Measurements from ENCODE around the gene CAMK1D.
A peak's percentile ranks its signal among the peaks of the same experiment; 100 is the strongest.
"Not testable (repeated sequence)": the region's sequence is repeated elsewhere in the genome, so short reads cannot be mapped to it uniquely, and the experiment has no call there.

Gene CAMK1D

DNA sequence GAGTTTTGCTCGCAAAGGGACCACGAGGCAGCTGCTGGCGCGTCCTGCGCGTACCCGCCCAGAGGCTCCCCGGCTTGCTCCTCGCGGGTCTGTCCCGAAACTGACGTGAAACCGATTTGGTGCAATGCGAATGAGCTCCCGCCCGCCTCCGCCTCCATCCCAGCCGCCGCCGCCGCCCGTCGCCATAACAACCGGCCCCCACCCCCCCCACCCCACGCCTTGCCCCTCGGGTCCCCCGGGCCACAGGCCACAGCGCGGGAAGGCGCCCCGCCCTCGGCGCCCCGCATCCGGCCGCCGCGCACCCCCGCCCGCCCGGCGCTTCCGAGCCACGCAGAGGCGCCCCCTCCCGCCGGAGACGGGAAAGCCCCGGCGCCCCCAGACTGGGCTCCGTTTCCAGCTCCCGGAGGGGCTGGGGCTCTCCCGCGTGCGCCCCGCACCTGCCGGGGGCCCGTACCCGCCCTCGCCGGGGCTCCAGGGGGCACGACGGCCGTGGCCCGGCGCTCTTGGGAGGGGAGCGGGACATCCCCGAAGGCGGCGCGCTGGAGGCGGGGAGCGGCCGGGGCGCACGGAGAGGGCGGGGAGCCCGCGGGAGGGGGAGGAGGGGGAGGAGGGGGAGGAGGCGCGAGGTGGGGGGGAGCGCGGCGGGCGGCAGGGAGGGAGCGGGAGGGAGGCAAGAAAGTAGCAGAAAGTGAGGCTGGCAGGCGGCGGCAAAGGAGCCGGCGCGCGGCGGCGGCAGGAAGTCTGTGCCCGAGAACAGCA, at the start of gene CAMK1D:
CAMK1D (plus strand) TSS at position 678 of the 759 bp plus-strand sequence.
- peak; percentile 87 for DNase-seq

DNA sequence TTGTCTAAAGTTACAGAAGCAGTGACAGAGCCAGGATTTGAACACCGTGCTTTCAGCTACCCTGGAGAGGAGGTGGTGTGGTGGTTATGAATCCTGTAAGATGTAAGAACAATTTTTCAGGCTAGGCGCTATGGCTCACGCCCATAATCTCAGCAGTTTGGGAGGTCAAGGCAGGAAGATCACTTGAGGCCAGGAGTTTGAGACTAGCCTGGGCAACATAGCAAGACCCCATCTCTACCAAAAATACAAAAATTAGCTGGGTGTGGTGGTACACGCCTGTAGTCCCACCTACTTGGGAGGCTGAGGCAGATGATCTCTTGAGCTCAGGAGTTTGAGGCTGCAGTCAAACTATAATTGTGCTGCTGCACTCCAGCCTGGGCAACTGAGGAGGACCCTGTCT, 48.3 kb upstream of the CAMK1D start:
- not testable (repeated sequence) for DNase-seq

DNA sequence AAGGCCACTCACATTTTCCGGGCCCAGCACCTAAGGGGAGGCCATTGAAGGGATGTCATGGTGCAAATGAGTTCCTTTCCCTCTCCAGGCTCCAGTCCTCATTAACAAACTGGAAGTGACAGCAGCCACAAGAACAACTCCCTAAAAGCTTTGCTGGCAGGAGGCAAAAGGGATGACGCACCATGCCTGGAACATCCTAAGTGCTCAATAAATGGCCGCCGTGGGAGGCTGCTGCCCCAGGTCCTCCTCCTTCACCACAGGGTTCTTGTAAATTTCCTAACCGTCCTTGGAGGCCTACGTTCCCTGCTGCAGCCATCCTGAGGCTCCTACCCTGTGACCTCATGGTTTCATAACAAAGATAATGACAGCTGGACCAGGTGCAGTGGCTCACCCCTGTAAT, 41.3 kb upstream of the CAMK1D start:
- no peak for DNase-seq

DNA sequence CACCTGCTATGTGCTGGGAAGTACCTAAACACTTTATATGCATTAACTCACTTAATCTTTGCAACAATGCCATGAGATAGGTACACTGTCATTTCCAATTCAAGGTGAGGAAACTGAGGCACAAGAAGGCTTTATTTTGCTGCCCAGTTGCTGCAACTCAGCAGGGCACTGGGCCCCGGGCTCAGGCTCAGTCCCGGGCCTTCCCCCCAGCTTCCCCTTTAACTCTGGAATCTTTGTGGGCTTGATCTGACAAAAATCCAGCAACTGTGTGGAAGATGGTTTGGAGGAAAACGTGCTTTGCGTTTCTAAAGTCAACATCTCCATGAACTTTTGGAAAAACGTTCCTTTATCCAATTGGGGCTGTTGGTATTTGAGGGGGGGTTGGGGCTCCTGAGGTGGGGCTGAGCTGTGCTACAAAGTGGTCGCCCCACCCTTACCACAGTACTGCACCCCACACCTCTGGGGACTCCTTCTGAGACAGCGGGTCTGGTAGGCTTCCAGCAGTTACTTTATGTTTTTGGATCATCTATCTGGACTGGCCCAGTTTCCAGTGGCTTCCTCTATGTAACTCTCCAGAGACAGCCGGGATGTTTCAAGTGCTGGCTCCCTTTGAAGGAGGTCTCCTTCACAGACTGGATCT, 40.5 kb upstream of the CAMK1D start:
- no peak for DNase-seq

DNA sequence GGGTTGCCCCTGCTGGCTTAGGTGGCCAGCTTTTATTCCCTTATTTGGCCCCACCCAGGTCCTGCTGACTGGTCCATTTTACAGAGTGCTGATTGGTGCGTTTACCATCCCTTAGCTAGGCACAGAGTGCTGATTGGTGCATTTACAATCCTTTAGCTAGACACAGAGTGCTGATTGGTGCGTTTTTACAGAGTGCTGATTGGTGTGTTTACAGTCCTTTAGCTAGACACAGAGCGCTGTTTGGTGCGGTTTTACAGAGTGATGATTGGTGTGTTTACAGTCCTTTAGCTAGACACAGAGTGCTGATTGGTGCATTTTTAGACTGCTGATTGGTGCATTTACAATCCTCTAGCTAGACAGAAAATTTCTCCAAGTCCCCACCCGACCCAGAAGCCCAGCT, 39.6 kb upstream of the CAMK1D start:
- not testable (repeated sequence) for DNase-seq

DNA sequence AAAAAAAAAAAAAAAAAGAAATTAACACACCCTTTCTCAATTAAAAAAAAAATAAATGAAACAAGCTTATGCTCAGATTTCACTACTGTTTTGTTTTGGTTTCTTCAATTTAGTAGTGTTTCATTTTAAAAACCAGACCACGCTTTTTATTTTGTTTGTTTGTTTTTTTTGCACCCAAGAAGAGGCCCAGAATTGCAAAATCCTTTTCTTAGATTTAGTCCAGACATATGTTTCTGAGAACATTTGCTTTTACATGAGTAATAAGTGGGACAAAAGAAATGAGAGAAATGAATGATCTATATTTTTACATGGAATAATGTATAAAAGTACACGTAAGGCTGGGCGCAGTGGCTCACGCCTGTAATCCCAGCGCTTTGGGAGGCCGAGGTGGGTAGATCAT, 34.5 kb upstream of the CAMK1D start:
- DNase-seq: no peak

DNA sequence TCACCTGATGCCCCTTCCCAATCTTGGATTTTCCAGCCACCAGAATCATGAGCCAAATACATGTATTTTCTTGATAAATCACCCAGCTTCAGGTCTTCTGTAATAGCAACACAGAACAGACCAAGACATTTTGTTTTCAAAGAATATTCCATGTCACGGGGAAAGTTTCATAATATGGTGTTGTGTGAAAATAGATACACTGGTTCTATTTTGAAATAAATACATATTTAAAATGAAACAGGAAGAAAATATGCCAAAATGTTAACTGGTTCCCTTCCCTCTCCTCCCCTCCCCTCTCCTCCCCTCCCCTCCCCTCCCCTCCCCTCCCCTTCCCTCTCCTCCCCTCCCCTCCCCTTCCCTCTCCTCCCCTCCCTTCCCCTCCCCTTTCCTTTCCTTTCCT, 30.3 kb upstream of the CAMK1D start:
- no peak for DNase-seq

DNA sequence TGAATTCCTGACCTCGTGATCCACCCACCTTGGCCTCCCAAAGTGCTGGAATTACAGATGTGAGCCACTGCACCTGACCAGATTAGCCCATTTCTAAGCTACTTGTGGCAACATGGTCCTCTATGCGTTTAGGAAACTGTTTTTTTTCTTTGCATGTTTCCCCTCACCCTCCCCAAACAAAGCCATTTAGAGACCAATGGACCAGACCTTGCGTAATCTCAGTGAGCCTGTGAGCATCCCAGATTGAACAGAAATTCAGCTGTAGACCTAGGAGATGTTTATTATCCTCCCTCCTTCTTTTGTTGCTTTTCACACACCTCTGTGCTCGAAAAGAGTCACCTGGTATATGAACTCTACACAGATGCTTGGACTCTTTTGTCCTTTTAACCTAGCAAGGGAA, 28.5 kb upstream of the CAMK1D start:
- DNase-seq: no peak

DNA sequence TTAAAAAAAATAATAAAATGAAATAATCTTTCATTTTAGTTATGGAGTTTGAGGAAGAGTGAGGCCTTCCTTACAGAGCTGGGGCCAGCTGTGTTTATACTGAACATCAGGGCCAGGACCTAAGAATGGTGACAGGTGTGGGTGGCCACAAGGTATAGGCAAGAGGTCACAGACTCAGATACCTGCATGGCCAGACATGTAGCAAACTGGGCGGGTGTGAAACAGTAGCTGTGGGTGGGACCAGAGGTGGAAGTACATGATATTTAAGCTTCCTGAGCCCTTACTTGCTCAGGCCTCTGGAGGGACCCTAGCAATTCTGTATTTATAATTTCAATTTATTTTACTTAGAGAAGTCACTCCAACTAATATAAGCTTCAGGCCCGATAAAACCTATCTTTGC, 27.7 kb upstream of the CAMK1D start:
- no peak for DNase-seq

DNA sequence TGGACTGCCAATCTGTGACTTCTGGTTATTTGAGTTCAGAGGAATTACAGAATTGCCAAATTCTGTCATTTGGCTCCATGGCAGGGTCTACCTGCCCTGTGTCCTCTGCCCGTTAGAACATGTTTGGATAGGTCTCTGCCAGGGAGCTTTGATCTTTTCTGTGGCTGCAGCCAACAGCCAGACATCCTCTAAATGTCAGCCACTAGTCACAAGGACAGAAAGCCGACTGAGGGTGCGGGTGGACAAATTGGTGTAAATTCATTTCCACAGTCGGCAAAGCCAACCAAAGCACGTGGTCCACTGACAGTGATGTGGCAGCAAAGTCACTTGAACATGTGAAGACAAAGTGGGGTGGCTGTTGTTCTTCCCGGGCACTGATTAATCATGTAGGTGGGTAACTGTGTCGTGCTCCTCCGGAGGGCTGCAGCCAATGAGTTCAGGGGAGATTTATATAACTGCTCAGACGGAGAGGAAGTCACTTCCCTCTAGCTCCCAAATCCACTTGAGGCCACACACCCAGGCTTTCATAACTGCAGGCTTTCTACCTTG, 26.7 kb upstream of the CAMK1D start:
- DNase-seq: no peak

DNA sequence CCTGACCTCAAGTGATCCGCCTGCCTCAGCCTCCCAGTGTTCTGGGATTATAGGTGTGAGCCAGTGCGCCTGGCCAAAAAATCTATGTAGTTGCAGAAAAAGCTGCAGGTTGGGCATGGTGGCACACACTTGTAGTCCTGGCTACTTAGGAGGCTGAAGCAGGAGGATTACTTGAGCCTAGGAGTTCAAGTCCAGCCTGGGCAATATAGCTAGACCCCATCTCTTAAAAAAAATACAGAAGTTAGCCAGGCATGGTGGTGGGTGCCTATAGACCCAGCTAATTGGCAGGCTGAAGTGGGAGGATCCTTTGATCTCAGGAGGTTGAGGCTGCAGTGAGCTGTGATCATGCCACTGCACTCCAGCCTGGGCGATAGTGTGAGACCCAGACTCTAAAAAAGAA, 24.8 kb upstream of the CAMK1D start:
- DNase-seq: no peak

DNA sequence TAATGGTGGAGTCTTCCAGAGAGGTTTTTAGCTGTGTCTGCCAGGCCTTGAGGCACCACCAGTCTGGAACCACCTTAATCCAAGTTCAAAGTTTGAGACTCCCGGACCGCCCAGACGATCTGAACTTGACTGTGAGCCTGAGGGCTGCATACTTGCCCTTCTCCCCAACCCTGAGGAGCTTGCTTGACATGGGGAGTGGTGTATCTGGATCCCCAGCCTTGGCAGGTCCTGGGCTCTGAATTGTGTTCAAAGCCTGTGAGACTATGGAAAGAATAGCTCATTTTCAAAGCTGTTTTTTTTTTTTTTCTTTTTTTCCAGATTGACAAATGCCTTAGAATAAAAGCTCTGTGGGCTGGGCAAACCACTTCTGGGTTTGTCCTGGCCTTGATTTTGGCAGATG, 22.3 kb upstream of the CAMK1D start:
- DNase-seq: no peak

DNA sequence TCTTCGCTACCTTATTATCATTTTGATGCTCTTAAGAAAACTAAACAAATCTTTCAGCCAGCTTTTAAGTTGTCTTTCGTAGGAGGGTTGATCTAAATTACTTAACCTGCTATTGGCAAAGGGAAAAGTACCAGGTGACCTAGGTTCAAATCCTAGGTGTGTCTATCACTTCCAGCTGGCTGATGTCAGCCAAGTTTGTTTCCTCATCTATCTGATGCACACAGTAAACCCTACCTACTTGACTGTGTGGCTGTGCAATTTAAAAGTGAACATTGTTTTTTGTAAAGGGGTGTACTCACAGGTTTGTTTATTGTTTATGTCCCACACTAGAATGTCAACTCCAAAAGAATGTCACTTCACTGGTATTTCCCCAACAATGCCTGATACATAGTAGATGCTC, 21.9 kb upstream of the CAMK1D start:
- no peak for DNase-seq

DNA sequence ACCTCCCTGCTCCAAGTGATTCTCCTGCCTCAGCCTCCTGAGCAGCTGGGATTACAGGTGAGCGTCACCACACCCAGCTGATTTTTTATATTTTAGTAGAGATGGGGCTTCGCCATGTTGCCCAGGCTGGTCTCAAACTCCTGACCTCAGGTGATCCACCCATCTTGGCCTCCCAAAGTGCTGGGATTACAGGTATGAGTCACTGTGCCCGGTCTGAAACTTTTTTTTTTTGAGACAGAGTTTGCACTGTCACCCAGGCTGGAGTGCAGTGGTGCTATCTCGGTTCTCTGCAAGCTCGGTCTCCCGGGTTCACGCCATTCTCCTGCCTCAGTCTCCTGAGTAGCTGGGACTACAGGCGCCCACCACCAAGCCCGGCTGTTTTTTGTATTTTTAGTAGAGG, 21.0 kb upstream of the CAMK1D start:
- not testable (repeated sequence) for DNase-seq

DNA sequence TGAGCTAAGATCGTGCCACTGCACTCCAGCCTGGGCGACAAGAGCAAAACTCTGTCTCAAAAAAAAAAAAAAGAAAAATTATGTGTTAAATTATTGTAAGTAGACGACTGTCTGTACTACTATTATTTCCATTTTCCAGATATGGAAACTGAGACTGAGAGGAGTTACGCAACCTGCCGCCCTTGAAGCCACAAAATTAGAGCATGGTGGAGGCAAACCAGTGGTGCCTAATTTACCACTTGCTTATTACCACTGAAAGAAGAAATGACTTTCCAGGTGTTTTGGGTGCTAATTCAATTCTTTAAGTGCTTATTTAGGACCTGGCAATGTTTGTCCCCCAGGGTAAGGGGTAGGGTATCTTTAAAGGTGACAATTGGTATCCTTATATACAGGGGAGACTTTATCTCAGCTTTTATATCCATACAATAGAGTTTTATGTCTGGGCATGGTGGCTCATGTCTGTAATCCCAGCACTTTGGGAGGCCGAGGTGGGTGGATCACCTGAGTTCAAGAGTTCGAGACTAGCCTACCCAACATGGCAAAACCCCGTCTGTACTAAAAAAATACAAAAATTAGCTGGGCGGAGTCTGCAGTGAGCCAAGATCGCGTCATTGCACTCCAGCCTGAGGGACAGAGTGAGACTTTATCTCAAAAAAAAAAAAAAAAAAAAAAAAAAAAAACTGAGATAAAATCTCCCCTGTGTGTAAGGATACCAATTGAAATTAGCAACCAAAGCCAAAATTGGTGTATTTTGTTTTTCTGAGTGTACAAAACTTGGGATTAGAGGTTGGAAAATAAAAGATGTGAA, 16.6 kb upstream of the CAMK1D start:
- no peak for DNase-seq

DNA sequence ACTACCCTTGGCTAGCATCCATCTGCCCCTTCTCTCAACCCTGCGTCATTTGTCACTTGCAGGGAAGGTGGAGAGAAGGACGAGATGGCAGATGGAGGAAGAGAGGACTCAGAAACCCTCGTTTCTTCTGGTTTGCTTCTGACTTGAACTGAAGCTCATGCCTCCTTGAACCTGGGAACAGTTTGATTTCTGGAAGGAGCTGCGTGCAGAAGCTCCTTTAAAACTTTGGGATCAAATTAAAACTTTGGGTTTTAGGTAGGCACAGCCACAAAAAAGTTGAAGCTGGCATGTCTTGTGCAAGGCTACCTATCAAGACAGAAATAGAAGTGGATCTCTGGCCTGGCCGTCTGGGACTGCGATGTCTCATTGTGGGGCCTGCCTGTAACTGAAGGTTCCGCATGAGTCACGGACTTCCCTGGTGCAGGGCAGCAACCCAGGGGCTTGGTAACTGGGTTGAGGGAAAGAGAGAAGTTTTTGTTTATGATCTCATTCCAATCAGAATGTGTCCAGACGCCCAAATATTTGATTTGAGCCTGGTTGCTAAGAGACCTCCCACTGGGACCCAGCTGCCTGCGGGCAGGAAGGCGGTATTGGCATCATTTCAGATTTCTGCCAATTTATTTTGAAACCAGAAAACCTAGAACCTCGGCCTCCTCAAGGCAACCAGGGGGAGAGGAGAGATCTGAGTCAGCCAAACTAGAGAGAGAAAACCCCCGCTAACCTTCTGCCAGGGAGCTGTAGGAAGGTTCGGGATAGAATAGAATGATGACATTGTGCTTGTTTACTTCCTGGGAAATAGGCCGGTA, 15.8 kb upstream of the CAMK1D start:
- peak; percentile 59 for DNase-seq

DNA sequence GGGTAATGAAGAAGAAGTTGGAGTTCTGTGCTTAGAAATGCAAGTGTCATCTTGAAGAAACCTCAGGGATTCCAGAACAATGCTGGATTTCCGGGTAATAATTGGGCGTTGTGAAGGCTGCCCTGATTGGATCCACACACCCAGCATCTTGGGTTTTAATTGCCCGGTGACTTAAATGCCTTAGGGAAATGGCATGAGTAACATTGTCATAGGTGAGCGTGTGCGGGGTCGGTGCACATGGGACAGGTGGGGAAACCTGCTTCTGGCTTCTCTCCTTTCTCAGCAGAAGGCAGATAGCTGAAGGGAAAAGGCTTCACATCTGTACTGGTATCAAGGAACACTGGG, 15.2 kb upstream of the CAMK1D start:
- DNase-seq: no peak

DNA sequence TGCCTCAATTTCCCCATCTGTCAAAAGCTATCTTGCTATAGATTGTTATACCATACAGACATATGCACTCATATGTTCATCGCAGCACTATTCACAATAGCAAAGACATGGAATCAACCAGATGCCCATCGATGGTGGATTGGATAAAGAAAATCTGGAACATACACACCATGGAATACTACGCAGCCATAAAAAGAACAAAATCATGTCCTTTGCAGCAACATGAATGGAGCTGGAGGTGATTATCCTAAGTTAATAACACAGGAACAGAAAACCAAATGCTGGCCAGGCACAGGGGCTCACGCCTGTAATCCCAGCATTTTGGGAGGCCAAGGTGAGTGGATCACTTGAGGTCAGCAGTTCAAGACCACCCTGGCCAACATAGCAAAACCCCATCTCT, 14.2 kb upstream of the CAMK1D start:
- not testable (repeated sequence) for DNase-seq

DNA sequence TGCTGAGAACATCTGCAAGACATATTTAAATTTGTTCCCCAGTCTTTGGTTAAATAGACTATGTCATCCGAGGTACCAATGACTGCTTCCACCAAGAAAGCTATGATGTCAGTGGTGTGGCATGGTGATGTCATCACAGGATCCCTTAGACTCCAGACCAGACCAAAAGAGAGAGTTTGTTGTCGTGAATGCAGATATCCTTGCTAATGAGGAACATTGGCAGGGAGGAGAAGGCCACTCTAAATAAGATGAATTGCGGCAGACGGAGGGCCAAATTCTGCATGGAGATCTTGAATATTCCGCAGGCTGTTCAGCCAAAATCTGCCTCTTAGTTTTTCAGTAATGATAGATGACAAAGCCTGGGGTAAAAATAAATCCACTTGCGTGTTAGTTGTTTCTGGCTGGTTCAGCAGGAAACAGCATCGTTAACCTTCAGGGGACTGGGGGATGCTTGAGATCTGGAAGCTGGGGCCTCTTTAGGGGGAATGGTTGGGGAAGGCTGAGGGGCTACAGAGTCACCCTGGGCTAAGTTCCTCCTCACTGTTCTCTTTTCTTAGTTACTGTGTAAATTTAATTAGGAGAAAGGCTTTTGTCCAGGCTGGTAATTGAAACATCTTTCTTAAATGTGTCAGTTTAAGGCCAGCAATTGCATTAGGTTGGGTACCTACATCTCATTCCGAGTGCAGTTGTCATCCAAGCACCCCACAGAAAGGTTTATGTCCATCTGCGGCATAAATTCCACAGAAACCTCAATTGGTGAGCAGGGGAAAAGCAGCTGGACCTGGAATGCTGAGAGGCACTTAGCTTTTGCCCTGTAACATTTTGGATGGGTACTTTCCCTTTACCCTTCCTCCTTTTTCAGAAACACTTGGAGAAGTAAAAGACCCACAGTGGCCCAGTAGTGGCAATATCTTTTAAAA, 11.6 kb upstream of the CAMK1D start:
- DNase-seq: no peak

DNA sequence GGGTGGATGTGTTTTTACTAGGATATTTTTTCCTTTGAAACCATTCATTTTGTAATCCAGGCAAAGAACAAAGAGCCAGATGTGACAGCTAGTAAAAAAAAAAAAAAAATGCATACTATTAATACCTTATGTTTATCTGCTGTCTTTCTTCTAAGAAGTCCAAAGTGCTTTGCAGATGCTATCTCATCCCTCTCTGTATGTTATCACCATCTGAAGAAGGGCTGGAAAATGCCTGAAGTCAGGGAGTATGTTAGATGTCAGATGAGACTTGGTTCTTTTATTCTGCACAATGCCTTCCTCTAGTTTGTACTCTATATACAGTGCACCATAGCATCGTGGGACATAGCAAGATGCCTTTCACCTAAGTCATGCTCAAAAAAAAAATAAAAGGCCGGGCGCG, 10.4 kb upstream of the CAMK1D start:
- DNase-seq: no peak

DNA sequence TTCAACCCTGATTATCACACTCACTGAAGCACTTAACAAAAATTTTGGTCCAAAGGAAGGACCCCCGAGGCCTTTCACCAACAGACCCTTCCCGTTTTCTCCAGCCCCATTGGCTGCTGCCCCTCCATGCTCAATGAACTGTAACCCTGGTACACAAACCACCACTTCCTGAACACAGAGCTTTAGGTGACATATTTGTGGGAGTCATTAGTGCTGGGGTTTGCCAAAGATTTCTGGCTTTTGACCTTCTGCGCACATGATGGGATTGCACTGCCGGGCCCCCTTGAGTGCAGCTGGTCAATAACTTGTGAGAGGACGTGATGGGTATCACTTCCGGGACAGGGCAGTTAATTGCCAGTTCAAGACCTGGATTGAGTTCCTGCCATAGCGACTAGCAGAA, 9.0 kb upstream of the CAMK1D start:
- no peak for DNase-seq

DNA sequence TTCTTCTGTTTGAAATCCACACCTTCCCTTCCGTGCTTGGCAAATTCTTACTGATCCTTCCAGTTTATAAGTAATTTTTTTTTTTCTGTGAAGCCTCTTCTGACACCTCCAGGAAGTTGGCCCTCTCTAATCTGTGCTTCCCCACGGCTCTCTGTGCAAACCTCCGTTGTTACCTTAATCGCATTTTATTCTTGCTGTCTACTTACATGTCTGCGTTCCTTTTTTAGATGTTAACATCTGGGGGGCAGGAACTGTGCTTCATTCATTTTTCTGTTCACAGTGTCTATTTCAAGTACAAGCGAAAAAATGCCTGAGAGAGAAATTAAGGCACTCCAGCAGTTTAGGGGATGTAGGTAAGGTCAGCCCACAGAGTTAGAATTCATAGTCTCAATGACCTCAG, 8.4 kb upstream of the CAMK1D start:
- no peak for DNase-seq

Measured in stimulated activated naive CD4-positive, alpha-beta T cell treated with Interleukin-2 at 50 U/mL for 16 hours (primary cell).